ENCODE data around the gene MSRB2.

The MSRB2 gene

GRCh38 chr10:23120001-23120934, 24.9 kb downstream of the MSRB2 start:
- no peak for TF ChIP-seq CTCF (IDR thresholded peaks at IDR 0.05; ENCODE audit: low read depth, low read length)
- DNase-seq (ENCODE audit: extremely low read depth, low read depth) = no peak

GRCh38 chr10:23121135-23121534, 25.8 kb downstream of the MSRB2 start:
- no peak for DNase-seq (ENCODE audit: extremely low read depth, low read depth)
- no peak for TF ChIP-seq CTCF (IDR thresholded peaks at IDR 0.05; ENCODE audit: low read depth, low read length)

GRCh38 chr10:23136462-23136861, 41.1 kb downstream of the MSRB2 start:
- no peak for DNase-seq (ENCODE audit: extremely low read depth, low read depth)
- no peak for TF ChIP-seq CTCF (IDR thresholded peaks at IDR 0.05; ENCODE audit: low read depth, low read length)

GRCh38 chr10:23139677-23140076, 44.3 kb downstream of the MSRB2 start:
- DNase-seq (ENCODE audit: extremely low read depth, low read depth) = no peak
- no peak for TF ChIP-seq CTCF (IDR thresholded peaks at IDR 0.05; ENCODE audit: low read depth, low read length)

- no peak for TF ChIP-seq CTCF (IDR thresholded peaks at IDR 0.05; ENCODE audit: low read depth, low read length)
- DNase-seq (ENCODE audit: extremely low read depth, low read depth) = no peak
Measured at GRCh38 chr10:23141995-23142394, 46.6 kb downstream of the MSRB2 start.

GRCh38 chr10:23146258-23146657, 50.9 kb downstream of the MSRB2 start:
- no peak for TF ChIP-seq CTCF (IDR thresholded peaks at IDR 0.05; ENCODE audit: low read depth, low read length)
- no peak for DNase-seq (ENCODE audit: extremely low read depth, low read depth)

- TF ChIP-seq CTCF (IDR thresholded peaks at IDR 0.05; ENCODE audit: low read depth, low read length) = no peak
- no peak for DNase-seq (ENCODE audit: extremely low read depth, low read depth)
Measured at GRCh38 chr10:23147035-23147434, 51.7 kb downstream of the MSRB2 start.

Data from AG09319 (cell line).